ENCODE data around the gene COMMD9. TPM values are rescaled to one million over a fixed set of nuclear protein-coding genes. Genes with fewer than 3 reads are reported as not detected.

Gene COMMD9
- total RNA-seq, 1 donor from 2014 or later = 53.5 TPM

DNA sequence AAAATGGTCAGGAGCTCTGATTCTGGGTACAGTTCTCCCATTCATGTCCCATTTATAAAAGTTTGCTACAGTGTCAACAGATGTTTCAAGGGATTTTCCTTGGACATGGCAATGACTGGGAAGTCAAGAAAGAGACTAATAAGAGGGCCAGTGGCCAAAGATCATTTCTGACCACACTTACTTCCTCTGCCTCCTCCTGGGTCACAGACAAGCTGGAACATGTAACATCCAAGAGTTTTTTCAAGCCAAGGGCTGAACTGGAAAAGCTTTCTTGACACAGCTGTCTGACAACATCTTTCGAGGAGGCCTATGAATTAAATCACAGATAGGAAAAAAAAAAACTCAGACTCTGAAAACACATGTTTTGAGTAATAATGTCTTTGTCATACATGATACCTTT is 8.7 kb downstream of the COMMD9 start:
- Mint-ChIP-seq H3K36me3 (peaks cover 27% of the 10 kb centered on the region), H3K27me3 (ENCODE audit: low read depth) (no peaks in the 10 kb centered on the region), H3K4me1 (no peaks in the 10 kb centered on the region), H3K27ac (no peak overlapping the region), H3K9me3 (peaks cover 25% of the 10 kb centered on the region), H3K4me3 (no peak overlapping the region)
- TF ChIP-seq, protein P1, sequence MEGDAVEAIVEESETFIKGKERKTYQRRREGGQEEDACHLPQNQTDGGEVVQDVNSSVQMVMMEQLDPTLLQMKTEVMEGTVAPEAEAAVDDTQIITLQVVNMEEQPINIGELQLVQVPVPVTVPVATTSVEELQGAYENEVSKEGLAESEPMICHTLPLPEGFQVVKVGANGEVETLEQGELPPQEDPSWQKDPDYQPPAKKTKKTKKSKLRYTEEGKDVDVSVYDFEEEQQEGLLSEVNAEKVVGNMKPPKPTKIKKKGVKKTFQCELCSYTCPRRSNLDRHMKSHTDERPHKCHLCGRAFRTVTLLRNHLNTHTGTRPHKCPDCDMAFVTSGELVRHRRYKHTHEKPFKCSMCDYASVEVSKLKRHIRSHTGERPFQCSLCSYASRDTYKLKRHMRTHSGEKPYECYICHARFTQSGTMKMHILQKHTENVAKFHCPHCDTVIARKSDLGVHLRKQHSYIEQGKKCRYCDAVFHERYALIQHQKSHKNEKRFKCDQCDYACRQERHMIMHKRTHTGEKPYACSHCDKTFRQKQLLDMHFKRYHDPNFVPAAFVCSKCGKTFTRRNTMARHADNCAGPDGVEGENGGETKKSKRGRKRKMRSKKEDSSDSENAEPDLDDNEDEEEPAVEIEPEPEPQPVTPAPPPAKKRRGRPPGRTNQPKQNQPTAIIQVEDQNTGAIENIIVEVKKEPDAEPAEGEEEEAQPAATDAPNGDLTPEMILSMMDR (IDR thresholded peaks at IDR 0.05; ENCODE audit: unreplicated experiment) = no peak
- no peak for DNase-seq (ENCODE audit: low spot score in 2 of 2, unreplicated experiment in 2 of 2)

DNA sequence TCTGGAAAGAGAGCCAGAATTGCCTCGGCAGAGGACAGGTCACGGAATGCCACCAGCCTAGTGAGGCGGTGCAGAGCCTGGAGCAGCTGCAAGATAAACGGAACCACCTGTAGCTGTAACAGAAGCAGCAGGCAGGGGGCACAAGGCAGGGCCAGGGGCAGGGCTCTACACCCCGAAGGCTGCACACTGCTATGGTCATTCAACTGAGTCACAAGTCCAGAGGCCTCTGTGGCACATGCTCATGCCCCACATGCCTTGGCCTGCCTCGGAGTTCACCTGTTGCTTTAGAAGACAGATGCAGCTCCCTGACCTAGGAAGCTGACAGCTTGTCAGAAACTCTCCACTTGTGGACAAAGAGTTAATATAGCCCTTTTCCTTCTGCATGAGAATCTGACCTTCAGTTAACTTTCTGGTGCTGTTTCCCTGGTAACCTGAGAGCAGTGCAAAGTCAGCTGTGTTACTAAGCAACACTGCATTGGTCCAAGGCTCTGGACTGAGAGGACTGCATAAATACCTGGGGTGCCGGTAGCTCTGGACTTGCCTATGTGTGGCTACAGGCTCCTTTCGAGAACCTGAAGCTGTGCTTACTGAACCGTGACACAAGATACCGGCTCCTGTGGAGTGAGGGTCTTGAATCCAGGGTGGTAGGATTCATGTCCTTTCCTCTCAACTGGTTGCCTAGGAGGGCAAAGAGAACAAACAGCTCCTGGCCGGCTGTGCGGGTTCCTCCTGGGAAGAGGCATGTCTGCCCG is 10.5 kb downstream of the COMMD9 start:
- H3K4me1 Mint-ChIP-seq = no peaks in the 10 kb centered on the region
- DNase-seq (ENCODE audit: low spot score in 2 of 2, unreplicated experiment in 2 of 2) = no peak
- no peak overlapping the region for H3K27ac Mint-ChIP-seq
- no peaks in the 10 kb centered on the region for H3K27me3 Mint-ChIP-seq (ENCODE audit: low read depth)
- H3K4me3 Mint-ChIP-seq = no peak overlapping the region
- TF ChIP-seq, protein P1 (IDR thresholded peaks at IDR 0.05; ENCODE audit: unreplicated experiment) = no peak
- H3K36me3 Mint-ChIP-seq = peaks cover 34% of the 10 kb centered on the region
- peaks cover 25% of the 10 kb centered on the region for H3K9me3 Mint-ChIP-seq

DNA sequence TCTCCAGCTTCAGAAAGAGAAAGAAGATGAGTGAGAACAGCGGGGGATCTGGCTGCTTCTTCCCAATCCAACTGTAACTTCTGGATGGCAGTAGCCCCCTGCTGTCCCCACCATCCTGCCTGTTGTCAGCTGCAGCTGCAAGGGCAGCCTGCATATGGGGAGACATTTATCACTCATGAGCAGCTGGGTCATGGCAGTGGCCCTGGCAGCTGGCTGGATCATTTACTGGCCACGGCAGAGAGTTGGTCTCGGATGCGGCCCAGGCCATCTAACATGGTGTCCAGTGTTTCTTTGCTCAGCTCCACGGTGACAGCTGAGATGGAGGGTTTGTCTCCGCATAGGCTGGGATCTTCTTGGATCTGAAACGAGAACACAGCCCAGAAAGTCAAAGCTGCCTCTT is 14.8 kb downstream of the COMMD9 start:
- peaks cover 7% of the 10 kb centered on the region for H3K9me3 Mint-ChIP-seq
- no peaks in the 10 kb centered on the region for H3K4me1 Mint-ChIP-seq
- no peak for DNase-seq (ENCODE audit: low spot score in 2 of 2, unreplicated experiment in 2 of 2)

DNA sequence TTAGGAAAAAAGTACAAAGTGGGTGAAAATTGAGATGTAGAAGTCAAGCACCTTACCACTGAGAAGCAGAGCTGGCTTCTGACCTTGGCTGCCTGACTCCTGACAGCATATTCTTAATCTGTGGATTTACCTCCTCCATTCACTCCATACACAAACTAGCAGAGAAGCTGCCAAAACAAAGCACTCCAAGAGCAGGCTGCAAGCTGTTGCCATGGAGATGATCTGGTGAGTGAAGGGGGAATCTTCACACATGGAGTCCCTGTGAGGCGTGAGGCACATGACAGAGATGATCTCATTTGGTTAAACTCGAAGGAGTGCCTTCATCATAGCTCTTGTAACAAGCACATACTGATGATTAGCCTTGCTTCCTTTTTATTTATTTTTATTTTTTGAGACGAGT is 16.1 kb downstream of the COMMD9 start:
- Mint-ChIP-seq H3K4me3 (no peak overlapping the region), H3K9me3 (peaks cover 7% of the 10 kb centered on the region), H3K27me3 (ENCODE audit: low read depth) (no peaks in the 10 kb centered on the region), H3K27ac (no peak overlapping the region), H3K4me1 (no peaks in the 10 kb centered on the region), H3K36me3 (peaks cover 45% of the 10 kb centered on the region)
- no peak for DNase-seq (ENCODE audit: low spot score in 2 of 2, unreplicated experiment in 2 of 2)
- TF ChIP-seq, protein P1 (IDR thresholded peaks at IDR 0.05; ENCODE audit: unreplicated experiment) = no peak

More for the DNA sequence above, 14.8 kb downstream of the COMMD9 start:
- Mint-ChIP-seq H3K27ac (no peak overlapping the region), H3K27me3 (ENCODE audit: low read depth) (no peaks in the 10 kb centered on the region), H3K36me3 (peaks cover 45% of the 10 kb centered on the region), H3K4me3 (no peak overlapping the region)
- TF ChIP-seq, protein P1 (IDR thresholded peaks at IDR 0.05; ENCODE audit: unreplicated experiment) = no peak

DNA sequence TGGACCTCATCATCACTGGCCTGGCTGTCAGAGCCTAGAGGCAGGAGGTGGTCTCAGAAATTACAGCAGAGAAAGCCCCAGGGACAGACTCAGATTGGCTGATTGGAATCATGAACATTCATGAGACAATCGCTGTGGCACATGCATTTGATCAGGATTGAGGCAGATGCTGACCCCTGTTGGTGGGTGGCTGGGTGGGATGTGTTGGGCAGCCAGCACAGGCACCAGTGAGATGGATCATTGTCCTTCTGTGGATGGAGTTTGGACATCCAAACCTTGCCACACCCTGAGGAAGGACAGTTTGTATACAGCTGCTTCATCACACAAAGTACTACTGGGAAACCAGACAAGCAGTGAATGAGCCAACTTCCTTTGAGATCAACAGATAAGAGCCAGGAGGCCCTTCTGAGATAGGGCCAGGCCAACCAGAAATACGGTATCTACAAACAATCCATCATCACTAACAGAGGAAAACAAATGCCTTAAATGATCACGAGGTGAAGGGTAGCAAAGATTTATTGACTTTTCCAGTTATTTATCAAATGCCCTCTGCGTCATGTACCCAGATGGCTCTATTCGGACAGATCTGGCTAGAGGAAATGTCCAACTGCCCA is 17.3 kb downstream of the COMMD9 start:
- H3K36me3 Mint-ChIP-seq = peaks cover 44% of the 10 kb centered on the region
- DNase-seq (ENCODE audit: low spot score in 2 of 2, unreplicated experiment in 2 of 2) = no peak
- no peak overlapping the region for H3K4me3 Mint-ChIP-seq
- no peaks in the 10 kb centered on the region for H3K27me3 Mint-ChIP-seq (ENCODE audit: low read depth)
- TF ChIP-seq, protein P1 (IDR thresholded peaks at IDR 0.05; ENCODE audit: unreplicated experiment) = no peak
- peaks cover 7% of the 10 kb centered on the region for H3K9me3 Mint-ChIP-seq
- no peaks in the 10 kb centered on the region for H3K4me1 Mint-ChIP-seq
- H3K27ac Mint-ChIP-seq = no peak overlapping the region
